Measurements from ENCODE around the gene PAX9. TPM values are rescaled to one million over a fixed set of nuclear protein-coding genes. Genes with fewer than 3 reads are reported as not detected.
A peak's percentile ranks its signal among the peaks of the same experiment; 100 is the strongest.

The PAX9 gene
- total and polyA plus RNA-seq, 7 donors = 0.13 to 1.4 (median 0.47) TPM

GRCh38 chr14:36654794-36655381 is 6.8 kb upstream of the PAX9 start:
- TF ChIP-seq CTCF (IDR thresholded peaks at IDR 0.05) = no peak
- DNase-seq = no peak
- Histone ChIP-seq H3K4me3 (no peak overlapping the region), H3K27ac (no peak overlapping the region), H3K9me3 (no peaks in the 10 kb centered on the region), H3K4me1 (no peaks in the 10 kb centered on the region), H3K36me3 (ENCODE audit: insufficient read depth in 1 of 2, low read depth in 1 of 2) (no peaks in the 10 kb centered on the region), H3K27me3 (ENCODE audit: insufficient read depth in 3 of 3, low read length in 2 of 3) (peaks cover 7 to 100% (median 45%) of the 10 kb centered on the region in 3 donors)
- WGBS, 3 donors = 10 to 15% (median 12%) methylated on average over 34 of the region's 34 CpGs
- intact Hi-C loops (cut with DNase I) = loop anchor here in 1 of 2 donors (10.0 kb wide), 1 partner anchor 150 kb away; no protein-coding TSS in a partner anchor
- ATAC-seq = no peak

DNA sequence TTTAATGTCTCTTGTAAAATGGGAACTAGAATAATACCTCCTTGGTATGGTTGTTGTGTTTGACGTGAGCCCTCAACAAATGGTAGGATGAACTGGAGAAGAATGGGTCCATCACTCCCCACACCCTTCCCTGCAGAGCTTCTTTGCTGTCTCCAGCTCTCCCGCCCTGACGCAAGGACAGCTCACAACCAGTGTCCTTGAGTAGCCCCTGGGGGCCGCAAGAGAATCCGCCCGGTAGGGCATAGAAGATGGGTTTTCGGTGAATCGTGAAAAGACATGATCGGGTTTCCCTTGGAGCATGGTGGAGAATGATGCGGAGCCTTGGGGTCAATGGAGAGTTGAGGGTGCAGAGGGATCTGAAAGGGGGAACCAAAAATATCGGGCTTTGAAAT is 6.1 kb upstream of the PAX9 start:
- intact Hi-C loops (cut with DNase I) = loop anchor here in 1 of 2 donors (10.0 kb wide), 1 partner anchor 151 kb away; no protein-coding TSS in a partner anchor
- no peak for ATAC-seq
- TF ChIP-seq CTCF (IDR thresholded peaks at IDR 0.05) = no peak
- H3K4me3 ChIP-seq = peak overlapping the region; percentile 60
- no peaks in the 10 kb centered on the region for H3K9me3 ChIP-seq
- 10 to 13% (median 11%) methylated on average over 11 of the region's 11 CpGs for WGBS, 3 donors
- no peaks in the 10 kb centered on the region for H3K4me1 ChIP-seq
- H3K36me3 ChIP-seq (ENCODE audit: insufficient read depth in 1 of 2, low read depth in 1 of 2) = no peaks in the 10 kb centered on the region
- peaks cover 5 to 100% (median 48%) of the 10 kb centered on the region in 3 donors for H3K27me3 ChIP-seq (ENCODE audit: insufficient read depth in 3 of 3, low read length in 2 of 3)
- no peak for DNase-seq
- H3K27ac ChIP-seq = no peak overlapping the region

DNA sequence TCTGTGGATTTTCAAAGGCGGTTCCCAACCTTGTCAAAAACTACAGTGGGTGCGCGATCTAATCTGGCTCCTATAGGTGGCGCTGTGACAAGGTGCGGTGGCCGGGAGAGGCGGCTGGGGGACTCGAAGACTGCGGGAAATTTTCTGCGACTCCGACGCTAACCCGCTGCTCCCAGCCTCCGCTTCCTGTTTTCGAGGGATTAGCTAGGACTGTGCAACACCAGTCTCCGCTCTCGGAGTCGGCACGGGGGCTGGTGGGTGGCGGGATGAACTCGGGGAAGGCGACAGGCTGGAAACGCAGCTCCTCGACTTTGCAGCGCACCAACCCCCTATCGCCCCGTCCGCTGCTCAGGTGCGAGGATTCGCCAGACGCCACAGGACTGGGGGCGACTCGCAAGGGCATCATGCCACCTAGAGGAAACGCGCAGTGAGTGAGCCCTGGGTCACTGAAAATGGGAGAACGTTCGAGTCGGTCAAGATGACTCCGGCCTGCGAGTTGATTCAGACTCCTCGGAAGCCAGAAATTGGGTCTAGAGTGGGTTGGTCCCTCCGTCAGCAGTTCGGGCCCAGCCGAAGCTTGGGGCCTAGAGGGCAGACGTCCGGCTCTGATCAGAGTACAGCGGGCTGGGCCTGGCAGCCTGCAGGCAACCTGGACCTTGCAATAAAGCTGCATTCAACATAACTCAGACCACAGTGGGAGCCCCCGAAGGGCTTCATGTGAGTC is 5.5 kb upstream of the PAX9 start:
- H3K4me3 ChIP-seq = peak overlapping the region; percentile 60
- no peaks in the 10 kb centered on the region for H3K9me3 ChIP-seq
- no peak for DNase-seq
- no peak overlapping the region for H3K27ac ChIP-seq
- H3K4me1 ChIP-seq = no peaks in the 10 kb centered on the region
- no peaks in the 10 kb centered on the region for H3K36me3 ChIP-seq (ENCODE audit: insufficient read depth in 1 of 2, low read depth in 1 of 2)
- H3K27me3 ChIP-seq (ENCODE audit: insufficient read depth in 3 of 3, low read length in 2 of 3) = peaks cover 5 to 100% (median 53%) of the 10 kb centered on the region in 3 donors
- peak in 3 of 4 donors; percentile 23 to 47 (median 46) for ATAC-seq
- 4% methylated on average over 45 to 48 of the region's 48 CpGs for WGBS, 3 donors
- peak; percentile 40 for TF ChIP-seq CTCF (IDR thresholded peaks at IDR 0.05)
- intact Hi-C loops (cut with DNase I) = loop anchor here in 1 of 2 donors (10.0 kb wide), 1 partner anchor 151 kb away; no protein-coding TSS in a partner anchor

DNA sequence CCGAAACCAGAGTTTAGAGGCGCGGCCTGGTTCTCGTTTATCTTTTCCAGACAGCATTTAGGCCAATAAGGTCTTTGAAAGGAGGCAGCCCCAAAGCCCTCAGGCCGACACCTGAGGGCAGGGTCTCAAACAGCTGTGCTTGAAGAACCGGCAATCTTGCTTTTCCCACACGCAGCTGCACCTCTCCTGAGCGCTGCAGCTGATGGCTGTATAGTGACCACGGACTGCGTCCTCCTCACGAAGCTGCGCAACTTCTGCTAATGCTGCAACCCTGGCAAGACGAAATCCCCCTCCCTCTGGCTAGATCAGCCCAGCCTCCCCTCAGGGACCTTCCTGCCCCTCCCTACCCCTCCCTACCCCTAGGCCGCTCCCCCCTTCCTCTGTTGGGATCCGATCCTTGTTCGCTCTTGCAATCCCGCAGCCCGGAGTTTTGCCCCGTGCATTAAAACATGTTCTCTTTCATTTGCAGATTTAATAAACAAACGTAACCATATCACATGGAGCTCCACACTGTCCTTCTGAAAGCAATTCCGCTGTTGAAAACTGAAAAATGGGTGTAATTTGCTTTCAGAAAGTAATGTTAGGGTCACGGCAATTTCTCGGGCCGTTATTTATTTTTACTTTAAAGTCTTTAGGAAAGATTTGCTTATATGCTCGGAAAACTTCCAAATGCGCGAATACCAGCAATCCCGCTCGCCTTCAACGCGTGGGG is 4.8 kb upstream of the PAX9 start:
- intact Hi-C loops (cut with DNase I) = loop anchor here in 1 of 2 donors (10.0 kb wide), 1 partner anchor 152 kb away; no protein-coding TSS in a partner anchor
- WGBS, 3 donors = 8 to 12% (median 10%) methylated on average over 31 of the region's 31 CpGs
- DNase-seq = peak in 1 of 2 donors; percentile 75
- Histone ChIP-seq H3K36me3 (ENCODE audit: insufficient read depth in 1 of 2, low read depth in 1 of 2) (no peaks in the 10 kb centered on the region), H3K27me3 (ENCODE audit: insufficient read depth in 3 of 3, low read length in 2 of 3) (peaks cover 5 to 100% (median 57%) of the 10 kb centered on the region in 3 donors), H3K9me3 (no peaks in the 10 kb centered on the region), H3K27ac (no peak overlapping the region), H3K4me3 (peak overlapping the region; percentile 60), H3K4me1 (no peaks in the 10 kb centered on the region)
- TF ChIP-seq CTCF (IDR thresholded peaks at IDR 0.05) = no peak
- peak in 2 of 4 donors; percentile 20 to 43 for ATAC-seq
